Measurements from ENCODE around the gene PYGO2.

PYGO2 gene

GRCh38 chr1:154958681-154959425 is 2.7 kb downstream of the PYGO2 start:
- H3K4me3 ChIP-seq (ENCODE audit: low read depth, low read length): no peak overlapping the region
- H3K4me1 ChIP-seq (ENCODE audit: control insufficient read depth, insufficient read depth, low read length, unreplicated experiment): peaks cover 33% of the 10 kb centered on the region
- no peaks in the 10 kb centered on the region for H3K27me3 ChIP-seq (ENCODE audit: insufficient read depth, low read length)
- H3K27ac ChIP-seq (ENCODE audit: low read depth, low read length): no peak overlapping the region
- H2AFZ ChIP-seq (ENCODE audit: low read length, unreplicated experiment): no peak overlapping the region
- H3K36me3 ChIP-seq (ENCODE audit: insufficient read depth, low read length): no peaks in the 10 kb centered on the region
- peaks cover 8% of the 10 kb centered on the region for H3K79me2 ChIP-seq (ENCODE audit: control insufficient read depth, insufficient read depth, low read length, unreplicated experiment)

- H3K27ac ChIP-seq (ENCODE audit: low read depth, low read length): no peak overlapping the region
- peaks cover 8% of the 10 kb centered on the region for H3K79me2 ChIP-seq (ENCODE audit: control insufficient read depth, insufficient read depth, low read length, unreplicated experiment)
- H3K36me3 ChIP-seq (ENCODE audit: insufficient read depth, low read length): no peaks in the 10 kb centered on the region
- no peaks in the 10 kb centered on the region for H3K27me3 ChIP-seq (ENCODE audit: insufficient read depth, low read length)
- H3K4me1 ChIP-seq (ENCODE audit: control insufficient read depth, insufficient read depth, low read length, unreplicated experiment): peaks cover 26% of the 10 kb centered on the region
- H2AFZ ChIP-seq (ENCODE audit: low read length, unreplicated experiment): no peak overlapping the region
- H3K4me3 ChIP-seq (ENCODE audit: low read depth, low read length): no peak overlapping the region
Observed at GRCh38 chr1:154958036-154958435, 3.5 kb downstream of the PYGO2 start.

GRCh38 chr1:154957091-154957657 is 4.4 kb downstream of the PYGO2 start:
- H3K4me3 ChIP-seq (ENCODE audit: low read depth, low read length): no peak overlapping the region
- H3K79me2 ChIP-seq (ENCODE audit: control insufficient read depth, insufficient read depth, low read length, unreplicated experiment): peaks cover 8% of the 10 kb centered on the region
- no peaks in the 10 kb centered on the region for H3K36me3 ChIP-seq (ENCODE audit: insufficient read depth, low read length)
- no peaks in the 10 kb centered on the region for H3K27me3 ChIP-seq (ENCODE audit: insufficient read depth, low read length)
- no peak overlapping the region for H2AFZ ChIP-seq (ENCODE audit: low read length, unreplicated experiment)
- peaks cover 17% of the 10 kb centered on the region for H3K4me1 ChIP-seq (ENCODE audit: control insufficient read depth, insufficient read depth, low read length, unreplicated experiment)
- H3K27ac ChIP-seq (ENCODE audit: low read depth, low read length): peak overlapping the region; percentile 1; the same call in 1 of the 2 replicates

- no peaks in the 10 kb centered on the region for H3K36me3 ChIP-seq (ENCODE audit: insufficient read depth, low read length)
- peak overlapping the region; percentile 6 for H2AFZ ChIP-seq (ENCODE audit: low read length, unreplicated experiment)
- peak overlapping the region; percentile 83 for H3K4me3 ChIP-seq (ENCODE audit: low read depth, low read length)
- peak overlapping the region; percentile 1; the same call in 1 of the 2 replicates for H3K27ac ChIP-seq (ENCODE audit: low read depth, low read length)
- H3K4me1 ChIP-seq (ENCODE audit: control insufficient read depth, insufficient read depth, low read length, unreplicated experiment): peaks cover 16% of the 10 kb centered on the region
- peaks cover 8% of the 10 kb centered on the region for H3K79me2 ChIP-seq (ENCODE audit: control insufficient read depth, insufficient read depth, low read length, unreplicated experiment)
- H3K27me3 ChIP-seq (ENCODE audit: insufficient read depth, low read length): no peaks in the 10 kb centered on the region
Observed at GRCh38 chr1:154956544-154956941, 5.0 kb downstream of the PYGO2 start.

GRCh38 chr1:154955718-154956543 is 5.7 kb downstream of the PYGO2 start, which contains the start of gene PBXIP1:
PBXIP1 (minus strand) TSS chr1:154956099; CDS start chr1:154953721, 2,378 bp downstream.
- H3K4me1 ChIP-seq (ENCODE audit: control insufficient read depth, insufficient read depth, low read length, unreplicated experiment): peaks cover 16% of the 10 kb centered on the region
- peak within 1 kb of the TSS; percentile 86 for H3K27ac ChIP-seq (ENCODE audit: low read depth, low read length)
- peak within 1 kb of the TSS; percentile 54 for H2AFZ ChIP-seq (ENCODE audit: low read length, unreplicated experiment)
- no peaks in the 10 kb centered on the region for H3K27me3 ChIP-seq (ENCODE audit: insufficient read depth, low read length)
- no peaks in the 10 kb centered on the region for H3K36me3 ChIP-seq (ENCODE audit: insufficient read depth, low read length)
- H3K4me3 ChIP-seq (ENCODE audit: low read depth, low read length): peak within 1 kb of the TSS; percentile 83
- peaks cover 6% of the 10 kb centered on the region for H3K79me2 ChIP-seq (ENCODE audit: control insufficient read depth, insufficient read depth, low read length, unreplicated experiment)

- Histone ChIP-seq H3K27ac (ENCODE audit: low read depth, low read length) (peak overlapping the region; percentile 86), H3K4me3 (ENCODE audit: low read depth, low read length) (peak overlapping the region; percentile 83), H2AFZ (ENCODE audit: low read length, unreplicated experiment) (peak overlapping the region; percentile 54), H3K79me2 (ENCODE audit: control insufficient read depth, insufficient read depth, low read length, unreplicated experiment) (no peaks in the 10 kb centered on the region), H3K27me3 (ENCODE audit: insufficient read depth, low read length) (no peaks in the 10 kb centered on the region), H3K36me3 (ENCODE audit: insufficient read depth, low read length) (no peaks in the 10 kb centered on the region), H3K4me1 (ENCODE audit: control insufficient read depth, insufficient read depth, low read length, unreplicated experiment) (peaks cover 13% of the 10 kb centered on the region)
Observed at GRCh38 chr1:154955039-154955717, 6.4 kb downstream of the PYGO2 start.

GRCh38 chr1:154954541-154954940 is 7.0 kb downstream of the PYGO2 start:
- no peak overlapping the region for H2AFZ ChIP-seq (ENCODE audit: low read length, unreplicated experiment)
- no peak overlapping the region for H3K4me3 ChIP-seq (ENCODE audit: low read depth, low read length)
- H3K79me2 ChIP-seq (ENCODE audit: control insufficient read depth, insufficient read depth, low read length, unreplicated experiment): no peaks in the 10 kb centered on the region
- peaks cover 13% of the 10 kb centered on the region for H3K4me1 ChIP-seq (ENCODE audit: control insufficient read depth, insufficient read depth, low read length, unreplicated experiment)
- no peak overlapping the region for H3K27ac ChIP-seq (ENCODE audit: low read depth, low read length)
- H3K27me3 ChIP-seq (ENCODE audit: insufficient read depth, low read length): no peaks in the 10 kb centered on the region
- no peaks in the 10 kb centered on the region for H3K36me3 ChIP-seq (ENCODE audit: insufficient read depth, low read length)

- H3K36me3 ChIP-seq (ENCODE audit: insufficient read depth, low read length): no peaks in the 10 kb centered on the region
- no peak overlapping the region for H3K27ac ChIP-seq (ENCODE audit: low read depth, low read length)
- H3K4me3 ChIP-seq (ENCODE audit: low read depth, low read length): no peak overlapping the region
- no peaks in the 10 kb centered on the region for H3K27me3 ChIP-seq (ENCODE audit: insufficient read depth, low read length)
- H3K4me1 ChIP-seq (ENCODE audit: control insufficient read depth, insufficient read depth, low read length, unreplicated experiment): peaks cover 13% of the 10 kb centered on the region
- H2AFZ ChIP-seq (ENCODE audit: low read length, unreplicated experiment): no peak overlapping the region
- no peaks in the 10 kb centered on the region for H3K79me2 ChIP-seq (ENCODE audit: control insufficient read depth, insufficient read depth, low read length, unreplicated experiment)
Observed at GRCh38 chr1:154953611-154954038, 8.0 kb downstream of the PYGO2 start.

GRCh38 chr1:154952664-154953063 is 8.9 kb downstream of the PYGO2 start:
- H3K36me3 ChIP-seq (ENCODE audit: insufficient read depth, low read length): no peaks in the 10 kb centered on the region
- H3K79me2 ChIP-seq (ENCODE audit: control insufficient read depth, insufficient read depth, low read length, unreplicated experiment): no peaks in the 10 kb centered on the region
- no peak overlapping the region for H2AFZ ChIP-seq (ENCODE audit: low read length, unreplicated experiment)
- peaks cover 13% of the 10 kb centered on the region for H3K4me1 ChIP-seq (ENCODE audit: control insufficient read depth, insufficient read depth, low read length, unreplicated experiment)
- no peak overlapping the region for H3K27ac ChIP-seq (ENCODE audit: low read depth, low read length)
- H3K27me3 ChIP-seq (ENCODE audit: insufficient read depth, low read length): no peaks in the 10 kb centered on the region
- H3K4me3 ChIP-seq (ENCODE audit: low read depth, low read length): no peak overlapping the region

Measured in ACC112 (cell line).